GM12874 (cell line): ENCODE results near the gene OSBPL2.

Experiments
- TF ChIP-seq, protein P1 (sequence below): IDR thresholded peaks from 2 replicates; pipeline ENCODE4 v1.5.1; 2011; ENCODE audit warnings: low read depth, mild to moderate bottlenecking, control low read depth, low read length, moderate library complexity; ENCODE audit not compliant: insufficient read depth

OSBPL2 gene

DNA sequence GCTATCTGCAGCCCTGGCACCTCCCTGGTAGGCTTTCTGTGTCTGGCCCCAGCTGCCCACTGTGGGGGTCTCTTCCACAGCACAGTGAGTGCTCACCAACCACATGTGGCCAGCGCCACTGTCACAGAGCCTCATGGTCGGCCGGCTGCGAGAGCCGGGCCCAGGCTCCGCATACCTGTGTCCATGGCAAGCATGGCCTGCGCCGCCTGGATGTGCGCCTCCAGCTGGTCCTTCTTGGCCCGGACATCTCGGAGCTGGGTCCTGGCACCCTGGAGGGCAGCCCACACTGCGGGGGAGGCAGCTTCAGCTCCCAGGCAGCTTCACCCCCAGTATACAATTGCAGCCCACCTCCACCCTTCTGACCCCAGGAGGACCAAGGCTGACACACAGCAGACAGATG, 77.5 kb downstream of the OSBPL2 start:
- TF ChIP-seq, protein P1, sequence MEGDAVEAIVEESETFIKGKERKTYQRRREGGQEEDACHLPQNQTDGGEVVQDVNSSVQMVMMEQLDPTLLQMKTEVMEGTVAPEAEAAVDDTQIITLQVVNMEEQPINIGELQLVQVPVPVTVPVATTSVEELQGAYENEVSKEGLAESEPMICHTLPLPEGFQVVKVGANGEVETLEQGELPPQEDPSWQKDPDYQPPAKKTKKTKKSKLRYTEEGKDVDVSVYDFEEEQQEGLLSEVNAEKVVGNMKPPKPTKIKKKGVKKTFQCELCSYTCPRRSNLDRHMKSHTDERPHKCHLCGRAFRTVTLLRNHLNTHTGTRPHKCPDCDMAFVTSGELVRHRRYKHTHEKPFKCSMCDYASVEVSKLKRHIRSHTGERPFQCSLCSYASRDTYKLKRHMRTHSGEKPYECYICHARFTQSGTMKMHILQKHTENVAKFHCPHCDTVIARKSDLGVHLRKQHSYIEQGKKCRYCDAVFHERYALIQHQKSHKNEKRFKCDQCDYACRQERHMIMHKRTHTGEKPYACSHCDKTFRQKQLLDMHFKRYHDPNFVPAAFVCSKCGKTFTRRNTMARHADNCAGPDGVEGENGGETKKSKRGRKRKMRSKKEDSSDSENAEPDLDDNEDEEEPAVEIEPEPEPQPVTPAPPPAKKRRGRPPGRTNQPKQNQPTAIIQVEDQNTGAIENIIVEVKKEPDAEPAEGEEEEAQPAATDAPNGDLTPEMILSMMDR: no peak

DNA sequence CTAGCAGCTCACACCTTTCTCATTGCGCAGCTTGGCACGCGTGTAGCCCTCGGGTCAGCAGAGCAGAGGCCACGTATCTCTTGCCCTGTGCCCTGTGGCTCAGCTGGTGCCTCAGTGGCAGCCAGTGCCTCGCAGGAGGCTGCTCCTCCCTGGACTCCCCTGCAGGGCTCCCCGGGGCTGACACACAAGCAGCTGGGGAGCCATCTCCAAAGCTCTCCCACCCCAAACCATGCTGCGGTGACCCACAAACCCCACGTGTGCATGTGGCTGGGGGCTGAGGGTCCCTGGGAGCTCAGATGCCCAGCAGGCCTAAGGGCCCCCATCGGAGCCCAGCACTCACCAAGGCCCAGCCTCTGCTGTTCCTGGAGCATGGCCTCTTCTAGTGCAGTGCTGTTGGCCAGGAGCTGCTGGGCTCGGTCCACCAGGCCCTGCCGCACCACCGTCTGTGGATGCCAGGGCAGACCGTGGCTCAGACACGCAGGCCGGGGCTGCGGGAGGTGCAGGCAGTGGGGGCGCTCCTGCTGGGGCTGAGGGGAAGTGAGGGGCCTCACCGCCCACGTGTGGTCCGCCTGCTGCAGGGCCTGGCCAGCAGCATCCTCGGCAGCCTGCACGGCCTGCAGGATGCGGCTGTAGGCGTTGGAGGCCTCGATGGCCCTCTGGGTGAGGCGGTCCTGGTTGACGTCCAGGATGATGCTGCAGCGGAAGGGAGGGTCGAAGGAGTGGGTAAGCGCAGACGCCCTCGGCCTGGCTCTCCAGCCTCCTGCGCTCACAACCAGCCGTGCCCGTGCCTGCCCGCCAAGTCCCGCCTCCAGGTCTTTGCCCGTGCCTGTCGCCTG, 78.2 kb downstream of the OSBPL2 start:
- TF ChIP-seq, protein P1: no peak

DNA sequence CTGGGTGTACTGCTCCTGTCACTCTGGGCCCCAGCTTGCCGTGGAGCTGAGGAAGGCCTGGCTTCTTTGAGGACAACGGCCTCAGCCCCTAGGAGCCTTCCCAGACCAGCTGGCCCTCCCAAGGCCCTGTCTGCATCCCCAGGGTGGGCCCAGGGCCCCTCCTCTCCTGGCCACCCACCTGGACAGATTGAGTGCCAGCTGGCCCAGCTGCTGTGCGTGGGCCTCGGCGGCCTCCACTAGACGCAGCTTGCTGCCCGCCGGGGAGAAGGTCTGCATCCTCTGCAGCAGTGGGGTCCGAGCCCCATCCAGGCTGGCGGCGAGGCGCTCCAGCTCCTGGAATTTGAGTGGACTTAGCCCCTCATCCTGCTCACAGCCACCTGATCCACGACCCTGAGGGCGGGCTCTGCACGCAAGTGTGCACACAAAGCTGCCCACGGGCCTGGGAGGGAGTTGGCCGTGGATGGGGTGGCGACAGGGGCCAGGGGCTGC, 78.9 kb downstream of the OSBPL2 start:
- TF ChIP-seq, protein P1: no peak

DNA sequence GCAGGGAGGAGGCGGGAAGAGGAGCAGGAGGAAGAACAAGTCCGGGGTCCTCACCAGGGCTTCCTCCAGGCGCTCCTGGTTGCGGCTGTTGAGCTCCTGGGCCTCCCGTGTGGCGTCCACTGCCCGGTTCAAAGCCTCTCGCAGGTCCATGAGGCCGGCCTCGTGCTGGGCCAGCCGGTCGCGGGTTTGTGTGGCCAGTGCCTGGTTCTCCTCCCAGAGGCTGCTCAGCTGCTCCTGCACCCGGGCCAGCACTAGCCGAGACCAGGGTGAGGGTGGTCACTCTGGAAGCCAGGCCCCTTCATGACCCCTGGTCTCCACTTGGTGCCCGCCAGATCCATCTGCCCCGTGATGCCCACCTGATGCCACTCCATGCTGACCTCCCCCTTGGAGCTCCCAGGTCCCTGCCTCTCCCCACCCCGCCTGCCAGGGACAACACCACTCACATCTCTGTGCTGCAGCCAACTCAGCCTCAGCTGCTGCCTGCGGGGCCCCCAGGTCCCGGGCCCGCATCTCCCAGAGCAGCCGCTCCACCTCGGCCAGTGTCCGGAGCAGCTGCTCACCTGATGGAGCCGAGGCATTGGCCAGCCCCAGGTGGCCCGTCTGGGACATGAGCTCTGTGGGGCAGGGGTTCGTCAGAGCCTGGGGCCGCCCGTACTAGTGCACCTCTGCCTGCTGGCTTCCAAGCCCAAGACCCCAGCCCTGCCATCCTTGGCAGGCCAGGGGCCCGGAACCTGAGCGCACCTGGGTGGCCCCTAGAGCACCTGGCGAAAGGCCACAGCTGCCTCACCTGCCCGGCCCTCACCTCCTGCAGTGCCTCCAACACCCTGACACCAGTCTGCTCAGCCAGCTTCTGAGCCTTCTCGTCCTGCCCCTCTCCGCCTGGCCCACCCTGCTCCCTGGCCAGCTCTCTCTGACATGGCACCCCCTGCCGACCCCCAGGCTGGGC, 80.4 kb downstream of the OSBPL2 start:
- TF ChIP-seq, protein P1: no peak

DNA sequence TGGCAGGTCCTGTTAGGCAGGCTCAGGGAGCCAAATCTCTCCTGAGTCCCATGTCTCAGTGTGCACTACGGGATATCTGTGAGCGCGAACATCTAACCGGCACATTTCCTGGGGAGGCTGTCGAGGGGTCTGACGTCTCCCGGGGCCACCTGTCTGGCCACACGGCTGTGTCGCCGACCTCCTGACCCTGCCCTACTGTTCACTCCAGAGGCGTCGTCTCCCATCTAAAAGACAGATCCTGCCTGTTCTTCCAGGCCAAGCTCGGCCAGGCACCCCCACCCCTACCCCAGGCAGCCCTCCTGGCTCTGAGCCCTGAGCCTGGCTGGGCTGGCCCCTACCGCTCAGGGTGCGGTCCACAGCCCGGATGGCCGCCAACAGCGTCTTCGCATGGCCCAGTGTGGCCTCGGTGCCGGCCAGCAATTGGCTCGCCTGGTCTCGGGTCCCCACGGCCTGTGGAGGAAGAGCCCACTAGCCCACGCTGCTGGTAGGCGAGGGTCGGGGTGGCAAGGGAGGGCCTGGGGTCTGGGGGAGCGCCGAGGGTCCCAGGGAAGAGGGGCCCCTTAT, 81.1 kb downstream of the OSBPL2 start:
- TF ChIP-seq, protein P1: no peak

DNA sequence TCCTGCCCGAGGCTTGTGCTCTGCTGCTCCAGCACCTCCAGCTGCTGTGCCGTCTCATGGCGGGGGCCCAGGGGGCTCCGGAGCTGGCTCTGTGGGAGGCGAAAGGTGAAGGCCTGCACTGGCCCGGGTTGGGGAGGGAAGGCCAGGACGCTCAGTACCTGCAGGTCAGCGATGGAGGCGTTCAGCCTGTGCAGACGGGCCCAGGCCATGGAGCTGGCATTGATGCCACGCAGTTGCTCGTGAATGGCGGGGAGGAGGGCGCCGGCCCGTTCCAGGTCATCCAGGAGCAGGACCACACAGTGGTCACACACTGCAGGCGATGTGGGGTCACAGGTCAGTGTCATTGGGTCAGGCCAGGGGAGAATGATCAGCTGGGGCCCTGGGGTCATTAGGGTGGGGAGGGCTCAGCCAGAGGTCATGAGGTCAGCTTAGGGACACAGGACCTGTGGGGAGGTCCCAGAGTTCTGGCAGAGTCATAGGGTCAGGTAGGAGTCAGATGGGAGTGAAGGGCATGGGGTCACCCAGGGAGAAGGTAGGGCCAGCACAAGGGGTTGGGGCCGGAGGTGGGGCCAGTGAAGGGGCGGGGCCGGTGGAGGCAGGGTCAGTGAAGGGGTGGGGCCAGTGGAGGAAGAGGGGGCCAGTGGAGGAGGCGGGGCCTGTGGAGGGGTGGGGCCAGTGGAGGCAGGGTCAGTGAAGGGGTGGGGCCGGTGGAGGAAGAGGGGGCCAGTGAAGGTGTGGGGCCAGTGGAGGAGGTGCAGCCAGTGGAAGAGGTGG, 82.4 kb downstream of the OSBPL2 start:
- TF ChIP-seq, protein P1: no peak

DNA sequence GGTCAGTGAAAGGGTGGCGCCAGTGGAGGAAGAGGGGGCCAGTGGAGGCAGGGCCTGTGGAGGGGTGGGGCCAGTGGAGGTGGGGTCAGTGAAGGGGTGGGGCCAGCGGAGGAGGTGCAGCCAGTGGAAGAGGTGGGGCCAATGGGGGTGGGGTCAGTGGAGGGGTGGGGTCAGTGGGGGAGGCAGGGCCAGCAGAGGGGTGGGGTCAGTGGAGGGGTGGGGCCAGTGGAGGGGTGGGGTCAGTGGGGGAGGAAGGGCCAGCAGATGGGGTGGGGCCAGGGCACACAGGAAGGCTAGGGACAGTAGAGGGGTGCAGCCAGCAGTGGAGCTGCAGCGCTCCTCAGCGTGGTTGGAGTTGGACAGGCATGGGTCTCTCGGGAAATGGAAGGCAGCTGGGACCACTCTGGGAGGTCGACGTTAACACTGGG, 83.2 kb downstream of the OSBPL2 start:
- TF ChIP-seq, protein P1: no peak
